Activated CD8-positive, alpha-beta memory T cell treated with anti-CD3 and anti-CD28 coated beads, Interleukin-2, amount 10 ng/mL, durations not matched to agents 7 days and 5 days (primary cell): Measurements from ENCODE around the gene VMP1. TPM values are rescaled to one million over a fixed set of nuclear protein-coding genes. Genes with fewer than 3 reads are reported as not detected.
A peak's percentile ranks its signal among the peaks of the same experiment; 100 is the strongest.
"Not testable (repeated sequence)": the region's sequence is repeated elsewhere in the genome, so short reads cannot be mapped to it uniquely, and the experiment has no call there.

Experiments used
- ATAC-seq: fragments of 150-1000 bp; cut with Tn5 transposase; one replicate; pipeline ENCODE4 v1.10.0; 2021; ENCODE audit warnings: moderate library complexity
- CTCF ChIA-PET: fragments of 350-600 bp; sonication (Branson Sonifier 250); formaldehyde crosslinking; loops from one replicate; lab custom pipeline; 2021; ENCODE audit warnings: antibody characterized with exemption; lab: Charles Lee
- DNase-seq: peaks from one replicate; pipeline ENCODE4 v3.0.0-alpha.2; 2020
- H3K27ac Mint-ChIP-seq: one replicate; pipeline ENCODE4 v1.8.0; 2021; ENCODE audit warnings: mild to moderate bottlenecking, mixed read lengths
- H3K27me3 Mint-ChIP-seq: one replicate; pipeline ENCODE4 v1.8.0; 2021; ENCODE audit warnings: mixed read lengths
- H3K36me3 Mint-ChIP-seq: one replicate; pipeline ENCODE4 v1.8.0; 2021; ENCODE audit warnings: mild to moderate bottlenecking, mixed read lengths
- H3K4me1 Mint-ChIP-seq: one replicate; pipeline ENCODE4 v1.8.0; 2021; ENCODE audit warnings: mixed read lengths
- H3K4me3 Mint-ChIP-seq: one replicate; pipeline ENCODE4 v1.8.0; 2021; ENCODE audit warnings: mild to moderate bottlenecking, moderate library complexity, mixed read lengths
- H3K9me3 Mint-ChIP-seq: one replicate; pipeline ENCODE4 v1.8.0; 2022; ENCODE audit warnings: low read depth, mixed read lengths
- total RNA-seq, 2 experiments: library from RNA; stranded (reverse); gene quantifications; one replicate each; pipeline ENCODE4 v1.2.3, GENCODE V29; 2021

VMP1 gene
- total RNA-seq, 2 experiments from 2014 or later = 279 to 396 TPM

DNA sequence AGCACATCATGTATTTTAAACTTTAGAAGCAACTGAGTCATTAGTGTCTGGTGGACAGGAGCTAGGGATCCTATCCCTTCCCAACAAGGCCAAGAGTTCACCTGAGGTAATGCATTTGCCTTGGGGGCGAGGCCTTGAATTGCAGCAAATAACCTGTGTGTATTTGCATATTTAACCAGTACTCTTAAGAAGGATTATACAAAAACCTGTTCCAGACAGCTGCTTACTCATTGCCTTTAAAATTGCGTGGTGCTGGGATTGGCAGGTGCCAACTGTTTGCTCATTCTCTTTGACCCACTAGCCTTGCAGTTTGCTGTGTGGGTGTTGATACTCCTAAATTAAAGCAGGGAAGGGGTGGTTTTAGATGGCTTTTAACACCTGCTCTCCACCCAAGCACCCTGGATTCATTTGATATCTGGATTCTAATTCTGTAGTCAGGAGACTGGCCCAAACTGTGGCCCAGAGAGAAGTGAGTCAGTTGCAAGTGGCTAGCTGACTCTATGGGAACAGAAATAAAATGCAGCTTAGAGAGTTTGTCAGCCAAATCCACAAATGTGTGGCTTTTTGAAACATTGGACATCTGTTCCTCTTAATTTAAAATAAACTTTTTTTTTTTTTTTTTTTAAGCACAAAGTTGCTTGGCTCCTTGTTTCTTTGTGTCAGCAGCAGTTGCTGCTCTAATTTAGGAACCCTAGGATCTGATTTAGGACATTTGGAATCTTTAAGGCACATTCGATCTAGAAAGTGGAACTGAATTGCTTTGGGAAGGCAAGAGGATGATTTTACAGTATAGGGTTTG is 138.3 kb downstream of the VMP1 start:
- H3K27ac Mint-ChIP-seq = peak overlapping the region; percentile 100
- CTCF ChIA-PET = interaction anchor here (7.0 to 10.8 kb wide), 2 partner anchors 61 to 93 kb away, joined by 71 to 90 read pairs; no protein-coding TSS in a partner anchor
- ATAC-seq (no peak), DNase-seq (peak; percentile 57)
- H3K27me3 Mint-ChIP-seq = no peaks in the 10 kb centered on the region
- H3K36me3 Mint-ChIP-seq = peaks cover 24% of the 10 kb centered on the region
- peak overlapping the region; percentile 20 for H3K4me3 Mint-ChIP-seq
- H3K4me1 Mint-ChIP-seq = peaks cover 70% of the 10 kb centered on the region
- H3K9me3 Mint-ChIP-seq = no peaks in the 10 kb centered on the region

DNA sequence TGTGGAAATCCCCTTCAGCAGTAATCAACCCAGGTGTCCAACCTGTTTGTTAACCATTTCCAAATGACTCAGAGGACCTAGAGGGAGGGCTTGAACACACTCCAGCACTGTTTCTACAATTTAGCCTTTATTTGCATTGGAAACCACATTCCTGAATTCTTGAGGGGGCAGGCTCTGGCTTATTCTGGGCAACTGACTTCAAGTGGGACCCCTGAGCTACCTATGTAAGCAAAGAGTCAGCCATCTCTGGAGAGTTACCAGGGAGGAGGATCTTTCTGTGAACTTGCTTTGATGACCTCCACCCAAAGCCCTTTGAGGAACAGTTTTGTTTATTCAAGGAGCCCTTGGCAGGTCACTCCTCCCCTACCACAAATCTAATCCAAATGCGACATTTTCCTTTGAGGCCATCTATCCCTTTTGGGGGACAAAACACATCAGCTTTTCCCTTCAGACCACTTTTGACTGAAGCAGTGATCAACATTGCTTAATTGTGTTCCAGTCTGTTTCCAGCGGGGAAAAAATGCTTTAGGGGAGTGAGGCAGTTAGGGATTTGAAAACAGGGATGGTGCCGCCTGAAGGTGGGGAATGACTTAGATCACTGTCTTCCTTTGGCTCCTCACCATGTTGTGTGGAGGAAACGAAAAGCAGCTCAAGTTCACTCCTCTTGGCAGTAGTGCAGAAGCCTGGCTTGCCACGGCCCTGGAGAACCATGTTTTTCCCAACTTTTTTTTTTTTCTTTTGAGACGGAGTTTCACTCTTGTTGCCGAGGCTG is 139.1 kb downstream of the VMP1 start:
- no peak for DNase-seq
- no peaks in the 10 kb centered on the region for H3K9me3 Mint-ChIP-seq
- peak; percentile 29 for ATAC-seq
- peaks cover 70% of the 10 kb centered on the region for H3K4me1 Mint-ChIP-seq
- no peaks in the 10 kb centered on the region for H3K27me3 Mint-ChIP-seq
- H3K36me3 Mint-ChIP-seq = peaks cover 16% of the 10 kb centered on the region
- CTCF ChIA-PET = interaction anchor here (0.9 to 7.0 kb wide), 5 partner anchors 17 to 94 kb away, joined by 3 to 71 read pairs (median 4); no protein-coding TSS in a partner anchor
- peak overlapping the region; percentile 100 for H3K27ac Mint-ChIP-seq
- peak overlapping the region; percentile 13 for H3K4me3 Mint-ChIP-seq

DNA sequence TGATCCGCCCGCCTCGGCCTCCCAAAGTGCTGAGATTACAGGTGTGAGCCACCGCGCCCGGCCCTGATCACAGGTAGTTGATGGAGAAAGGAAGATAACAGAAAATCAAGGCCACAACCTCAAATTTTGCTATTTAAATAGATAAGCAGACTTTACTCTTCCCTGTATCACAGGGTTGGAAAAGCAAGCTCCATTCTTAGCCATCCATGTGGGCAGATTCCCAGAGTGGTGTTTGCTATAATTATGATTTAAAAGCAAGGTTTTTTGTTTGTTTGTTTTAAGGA is 140.9 kb downstream of the VMP1 start:
- peak overlapping the region; percentile 62 for H3K27ac Mint-ChIP-seq
- no peaks in the 10 kb centered on the region for H3K9me3 Mint-ChIP-seq
- peaks cover 73% of the 10 kb centered on the region for H3K4me1 Mint-ChIP-seq
- no peaks in the 10 kb centered on the region for H3K27me3 Mint-ChIP-seq
- H3K36me3 Mint-ChIP-seq = no peaks in the 10 kb centered on the region
- ATAC-seq (no peak), DNase-seq (no peak)
- H3K4me3 Mint-ChIP-seq = no peak overlapping the region
- CTCF ChIA-PET = interaction anchor here (0.6 to 7.0 kb wide), 11 partner anchors 11 to 330 kb away, joined by 3 to 71 read pairs (median 3); no protein-coding TSS in a partner anchor

GRCh38 chr17:59848778-59849177 is 141.3 kb downstream of the VMP1 start:
- Mint-ChIP-seq H3K27ac (peak overlapping the region; percentile 83), H3K36me3 (no peaks in the 10 kb centered on the region), H3K4me1 (peaks cover 71% of the 10 kb centered on the region), H3K27me3 (no peaks in the 10 kb centered on the region), H3K9me3 (no peaks in the 10 kb centered on the region), H3K4me3 (peak overlapping the region; percentile 54)
- CTCF ChIA-PET = interaction anchor here (0.6 to 7.0 kb wide), 10 partner anchors 11 to 330 kb away, joined by 3 to 71 read pairs (median 3); no protein-coding TSS in a partner anchor
- peak; percentile 84 for DNase-seq
- ATAC-seq = peak; percentile 50

GRCh38 chr17:59850311-59850710 is 142.9 kb downstream of the VMP1 start:
- DNase-seq, H3K36me3 Mint-ChIP-seq, H3K27me3 Mint-ChIP-seq, H3K9me3 Mint-ChIP-seq, ATAC-seq, H3K4me3 Mint-ChIP-seq, H3K27ac Mint-ChIP-seq: not testable (repeated sequence)
- H3K4me1 Mint-ChIP-seq = peaks cover 58% of the 10 kb centered on the region
- CTCF ChIA-PET = interaction anchor here (0.7 to 7.0 kb wide), 3 partner anchors 10 to 186 kb away, joined by 3 to 71 read pairs (median 4); no protein-coding TSS in a partner anchor

GRCh38 chr17:59851439-59852375 is 144.3 kb downstream of the VMP1 start:
- ATAC-seq (no peak), DNase-seq (no peak)
- Mint-ChIP-seq H3K27me3 (no peaks in the 10 kb centered on the region), H3K4me1 (peaks cover 48% of the 10 kb centered on the region), H3K9me3 (no peaks in the 10 kb centered on the region), H3K36me3 (no peaks in the 10 kb centered on the region), H3K27ac (no peak overlapping the region), H3K4me3 (no peak overlapping the region)
- CTCF ChIA-PET = interaction anchor here (7.0 kb wide), 1 partner anchor 99 kb away, joined by 71 read pairs; no protein-coding TSS in a partner anchor

DNA sequence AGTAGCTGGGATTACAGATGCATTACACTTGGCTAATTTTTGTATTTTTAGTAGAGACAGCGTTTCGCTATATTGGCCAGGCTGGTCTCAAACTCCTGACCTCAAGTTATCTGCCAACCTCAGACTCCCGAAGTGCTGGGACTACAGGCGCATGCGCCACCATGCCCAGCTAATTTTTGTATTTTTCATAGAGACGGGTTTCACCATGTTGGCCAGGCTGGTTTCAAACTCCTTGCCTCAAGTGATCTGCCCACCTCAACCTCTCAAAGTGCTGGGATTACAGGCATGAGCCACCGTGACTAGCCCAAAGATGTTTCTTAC is 145.4 kb downstream of the VMP1 start:
- not testable (repeated sequence) for H3K27me3 Mint-ChIP-seq, DNase-seq, H3K4me3 Mint-ChIP-seq, ATAC-seq, H3K9me3 Mint-ChIP-seq, H3K36me3 Mint-ChIP-seq
- Mint-ChIP-seq H3K4me1 (peaks cover 45% of the 10 kb centered on the region), H3K27ac (peak overlapping the region; percentile 63)
- CTCF ChIA-PET = interaction anchor here (0.8 to 1.5 kb wide), 3 partner anchors 11 to 119 kb away, joined by 3 to 4 read pairs (median 3); no protein-coding TSS in a partner anchor

DNA sequence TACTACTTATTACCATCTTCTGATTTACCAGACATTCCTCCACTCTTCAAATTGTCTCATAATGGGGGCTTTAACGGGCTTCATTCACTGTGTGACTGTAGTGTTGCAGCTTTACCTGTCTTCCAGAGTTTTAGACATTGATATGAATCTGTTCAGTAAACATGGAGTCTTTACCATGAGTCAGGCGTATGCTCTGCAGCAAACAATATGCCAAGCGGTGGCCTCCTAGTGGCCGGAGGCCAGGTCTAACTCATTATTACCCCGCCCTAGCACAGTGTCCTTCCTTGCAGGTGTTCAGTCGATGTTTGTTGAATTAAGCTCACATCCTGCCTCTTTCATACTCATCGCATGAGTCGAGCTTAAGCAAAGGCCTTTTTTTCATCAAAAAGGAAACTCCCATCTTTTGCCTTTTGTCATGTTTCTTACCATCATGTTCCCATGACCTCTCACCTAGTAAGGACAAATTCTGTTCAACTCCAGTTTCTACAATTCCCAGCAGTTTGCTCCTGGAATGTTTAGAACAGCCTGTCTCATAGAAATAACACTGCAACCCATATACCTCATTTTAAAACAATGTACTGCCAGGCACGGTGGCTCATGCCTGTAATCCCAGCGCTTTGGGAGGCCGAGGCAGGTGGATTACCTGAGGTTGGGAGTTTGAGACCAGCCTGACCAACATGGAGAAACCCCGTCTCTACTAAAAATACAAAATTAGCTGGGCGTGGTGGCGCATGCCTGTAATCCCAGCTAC is 145.9 kb downstream of the VMP1 start:
- DNase-seq = peak; percentile 71
- no peaks in the 10 kb centered on the region for H3K27me3 Mint-ChIP-seq
- ATAC-seq = peak; percentile 59
- peaks cover 43% of the 10 kb centered on the region for H3K4me1 Mint-ChIP-seq
- no peaks in the 10 kb centered on the region for H3K36me3 Mint-ChIP-seq
- CTCF ChIA-PET = interaction anchor here (0.8 to 1.5 kb wide), 5 partner anchors 10 to 146 kb away, joined by 3 to 4 read pairs (median 3); partner anchors contain the start of genes PTRH2 and VMP1
- peak overlapping the region; percentile 63 for H3K27ac Mint-ChIP-seq
- H3K4me3 Mint-ChIP-seq = no peak overlapping the region
- H3K9me3 Mint-ChIP-seq = no peaks in the 10 kb centered on the region

DNA sequence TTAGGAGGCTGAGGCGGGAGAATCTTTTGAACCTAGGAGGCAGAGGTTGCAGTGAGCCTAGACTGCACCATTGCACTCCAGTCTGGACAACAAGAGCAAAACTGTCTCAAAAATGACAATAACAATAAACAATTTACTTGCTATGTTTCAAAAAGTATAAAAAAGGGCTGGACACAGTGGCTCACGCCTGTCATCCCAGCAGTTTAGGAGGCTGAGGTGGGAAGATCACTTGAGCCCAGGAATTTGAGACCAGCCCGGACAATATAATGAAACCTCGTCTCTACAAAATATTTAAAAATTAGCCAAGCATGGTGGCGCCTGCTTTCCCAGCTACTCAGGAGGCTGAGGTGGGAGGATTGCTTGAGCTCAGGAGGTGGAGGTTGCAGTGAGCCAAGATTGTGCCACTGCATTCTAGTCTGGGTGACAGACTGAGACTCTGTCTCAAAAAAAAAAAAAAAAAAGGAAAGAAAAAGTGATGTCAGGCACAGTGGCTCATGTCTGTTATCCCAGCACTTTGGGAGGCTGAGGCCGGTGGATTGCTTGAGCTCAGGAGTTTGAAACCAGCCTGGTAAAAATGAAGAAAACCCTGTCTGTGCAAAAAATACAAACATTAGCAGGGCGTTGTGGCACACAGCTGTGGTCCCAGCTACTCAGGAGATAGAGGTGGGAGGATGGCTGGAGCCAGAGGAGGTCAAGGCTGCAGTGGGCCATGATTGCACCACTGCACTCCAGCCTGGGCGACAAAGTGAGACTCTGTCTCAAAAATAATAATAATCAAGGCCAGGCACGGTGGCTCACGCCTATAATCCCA is 146.7 kb downstream of the VMP1 start:
- not testable (repeated sequence) for DNase-seq, H3K27ac Mint-ChIP-seq, H3K4me3 Mint-ChIP-seq, H3K27me3 Mint-ChIP-seq, H3K36me3 Mint-ChIP-seq, H3K9me3 Mint-ChIP-seq, ATAC-seq
- H3K4me1 Mint-ChIP-seq = peaks cover 40% of the 10 kb centered on the region
- CTCF ChIA-PET = interaction anchor here (0.7 to 1.5 kb wide), 6 partner anchors 12 to 146 kb away, joined by 3 to 4 read pairs (median 3); partner anchors contain the start of genes PTRH2 and VMP1

- no peak for ATAC-seq
- Mint-ChIP-seq H3K4me3 (no peak overlapping the region), H3K27me3 (no peaks in the 10 kb centered on the region), H3K27ac (peak overlapping the region; percentile 34), H3K4me1 (peaks cover 32% of the 10 kb centered on the region), H3K9me3 (no peaks in the 10 kb centered on the region), H3K36me3 (peaks cover 6% of the 10 kb centered on the region)
- no peak for DNase-seq
- CTCF ChIA-PET = interaction anchor here (0.6 to 3.3 kb wide), 5 partner anchors 9 to 180 kb away, joined by 3 to 14 read pairs (median 3); no protein-coding TSS in a partner anchor
These were observed 149.7 kb downstream of the VMP1 start for GRCh38 chr17:59856859-59857794.
